Endodermal cell (in vitro differentiated cells): ENCODE results near the gene LRRC3B. TPM values are rescaled to one million over a fixed set of nuclear protein-coding genes. Genes with fewer than 3 reads are reported as not detected.

Source experiments
- DNase-seq: peaks from one replicate; pipeline ENCODE4 v3.0.0-alpha.2; 2017
- H3K27ac ChIP-seq: 2 replicates; pipeline ENCODE4 v1.5.1; 2013; ENCODE audit warnings: mild to moderate bottlenecking, low read depth, low read length, moderate library complexity
- H3K27me3 ChIP-seq: 2 replicates; pipeline ENCODE4 v1.6.1; 2013; ENCODE audit warnings: mild to moderate bottlenecking, low read length, moderate library complexity; ENCODE audit not compliant: insufficient read depth, control insufficient read depth, poor library complexity, severe bottlenecking
- H3K36me3 ChIP-seq: 2 replicates; pipeline ENCODE4 v1.7.0; 2013; ENCODE audit warnings: mild to moderate bottlenecking, low read length, moderate library complexity; ENCODE audit not compliant: control insufficient read depth, insufficient read depth
- H3K4me1 ChIP-seq: one replicate; pipeline ENCODE4 v1.7.0; 2013; ENCODE audit warnings: low read length; ENCODE audit not compliant: control insufficient read depth, insufficient read depth
- H3K4me3 ChIP-seq: 2 replicates; pipeline ENCODE4 v1.5.1; 2013; ENCODE audit warnings: mild to moderate bottlenecking, low read length, moderate library complexity
- H3K9ac ChIP-seq: 2 replicates; pipeline ENCODE4 v1.6.1; 2013; ENCODE audit warnings: mild to moderate bottlenecking, low read length, moderate library complexity; ENCODE audit not compliant: poor library complexity, severe bottlenecking; ENCODE audit errors: extremely low read depth
- H3K9me3 ChIP-seq: 2 replicates; pipeline ENCODE4 v1.6.1; 2013; ENCODE audit warnings: mild to moderate bottlenecking, low read length, moderate library complexity; ENCODE audit not compliant: control insufficient read depth
- H3K27ac Mint-ChIP-seq: 2 replicates; pipeline ENCODE4 v1.8.0; 2020; ENCODE audit warnings: mixed read lengths
- H3K27me3 Mint-ChIP-seq: 2 replicates; pipeline ENCODE4 v1.8.0; 2021; ENCODE audit warnings: mild to moderate bottlenecking, mixed read lengths; ENCODE audit not compliant: insufficient read depth
- H3K36me3 Mint-ChIP-seq: 2 replicates; pipeline ENCODE4 v1.8.0; 2020; ENCODE audit warnings: low read depth, mixed read lengths
- H3K4me1 Mint-ChIP-seq: 2 replicates; pipeline ENCODE4 v1.8.0; 2020; ENCODE audit warnings: mixed read lengths
- H3K4me3 Mint-ChIP-seq: 2 replicates; pipeline ENCODE4 v1.8.0; 2020; ENCODE audit warnings: mild to moderate bottlenecking, moderate library complexity, mixed read lengths
- H3K9me3 Mint-ChIP-seq: 2 replicates; pipeline ENCODE4 v1.8.0; 2020; ENCODE audit warnings: mild to moderate bottlenecking, mixed read lengths
- WGBS, 2 experiments: methylation state at CpG; one replicate each; pipeline versions ENCODE4 v1.1.5 to v1.1.7; 2013; ENCODE audit warnings: missing lambda C conversion rate in 2 of 2, mixed read lengths in 1 of 2; ENCODE audit not compliant: insufficient coverage in 1 of 2, insufficient read length in 1 of 2; 5-methylcytosine and 5-hydroxymethylcytosine counted together
- long read RNA-seq, 4 experiments: library from polyadenylated mRNA in 2 of 4; library from RNA in 1 of 4; library from capped mRNA in 1 of 4; stranded (forward) in 3 of 4; unstranded in 1 of 4; transcript quantifications; one replicate each; pipeline ENCODE4 v2.0.0, GENCODE V29; 2020 to 2021; ENCODE audit warnings: inconsistent platforms in 1 of 4
- polyA plus RNA-seq, 2 experiments: library from polyadenylated mRNA; stranded (reverse); fragments of 50-300 nt; gene quantifications; one replicate each; pipeline ENCODE4 v1.2.3, GENCODE V29; 2013
- total RNA-seq, 2 donors: library from RNA; stranded (reverse); fragmentation: NEBNext Ultra II Directional in 1 of 2; extraction: Animal tissue kit (Norgen Biotek cat#: 25700) in 1 of 2; gene quantifications; 2 replicates in 1 of 2; 3 replicates in 1 of 2; pipeline ENCODE4 v1.2.1, GENCODE V29; 2021
- TF ChIP-seq, protein P1 (sequence below): fragments of 200-600 bp; sonication (generic); conservative IDR thresholded peaks from 2 replicates; pipeline ENCODE4 v1.5.0; 2021; ENCODE audit warnings: antibody characterized with exemption, mild to moderate bottlenecking

The LRRC3B gene, protein sequence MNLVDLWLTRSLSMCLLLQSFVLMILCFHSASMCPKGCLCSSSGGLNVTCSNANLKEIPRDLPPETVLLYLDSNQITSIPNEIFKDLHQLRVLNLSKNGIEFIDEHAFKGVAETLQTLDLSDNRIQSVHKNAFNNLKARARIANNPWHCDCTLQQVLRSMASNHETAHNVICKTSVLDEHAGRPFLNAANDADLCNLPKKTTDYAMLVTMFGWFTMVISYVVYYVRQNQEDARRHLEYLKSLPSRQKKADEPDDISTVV
- under 1 TPM in 1 of 2 donors, not detected in 1; 0.26 TPM for total RNA-seq
- polyA plus RNA-seq (2013, experiment 1 of 2): 1.8 TPM
- 0.91 TPM for polyA plus RNA-seq (2013, experiment 2 of 2)
- long read RNA-seq, experiment 1: 0 reads
- long read RNA-seq, experiment 2: 0 reads
- long read RNA-seq, experiment 3, partial matches to known transcripts: 0 of 1 reads
- long read RNA-seq, experiment 3, other reads (novel, unspliced or antisense): 0 of 1 reads
- long read RNA-seq, experiment 4: 0 reads

- Histone ChIP-seq H3K9me3 (no peaks in the 10 kb centered on the region), H3K9ac (no peak within 1 kb of the TSS), H3K36me3 (no peaks in the 10 kb centered on the region), H3K27me3 (peaks cover 84% of the 10 kb centered on the region), H3K4me3 (peak within 1 kb of the TSS; percentile 84), H3K4me1 (peaks cover 3% of the 10 kb centered on the region), H3K27ac (no peak within 1 kb of the TSS)
- Mint-ChIP-seq H3K9me3 (no peaks in the 10 kb centered on the region), H3K27ac (no peak within 1 kb of the TSS), H3K27me3 (peaks cover 85% of the 10 kb centered on the region), H3K4me3 (peak within 1 kb of the TSS; percentile 64), H3K36me3 (no peaks in the 10 kb centered on the region), H3K4me1 (peaks cover 25% of the 10 kb centered on the region)
- TF ChIP-seq, protein P1, sequence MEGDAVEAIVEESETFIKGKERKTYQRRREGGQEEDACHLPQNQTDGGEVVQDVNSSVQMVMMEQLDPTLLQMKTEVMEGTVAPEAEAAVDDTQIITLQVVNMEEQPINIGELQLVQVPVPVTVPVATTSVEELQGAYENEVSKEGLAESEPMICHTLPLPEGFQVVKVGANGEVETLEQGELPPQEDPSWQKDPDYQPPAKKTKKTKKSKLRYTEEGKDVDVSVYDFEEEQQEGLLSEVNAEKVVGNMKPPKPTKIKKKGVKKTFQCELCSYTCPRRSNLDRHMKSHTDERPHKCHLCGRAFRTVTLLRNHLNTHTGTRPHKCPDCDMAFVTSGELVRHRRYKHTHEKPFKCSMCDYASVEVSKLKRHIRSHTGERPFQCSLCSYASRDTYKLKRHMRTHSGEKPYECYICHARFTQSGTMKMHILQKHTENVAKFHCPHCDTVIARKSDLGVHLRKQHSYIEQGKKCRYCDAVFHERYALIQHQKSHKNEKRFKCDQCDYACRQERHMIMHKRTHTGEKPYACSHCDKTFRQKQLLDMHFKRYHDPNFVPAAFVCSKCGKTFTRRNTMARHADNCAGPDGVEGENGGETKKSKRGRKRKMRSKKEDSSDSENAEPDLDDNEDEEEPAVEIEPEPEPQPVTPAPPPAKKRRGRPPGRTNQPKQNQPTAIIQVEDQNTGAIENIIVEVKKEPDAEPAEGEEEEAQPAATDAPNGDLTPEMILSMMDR: no peak
- peak; percentile 91 for DNase-seq
- 0 to 1% methylated on average over 20 to 72 of the region's 72 CpGs for WGBS, 2 experiments
Observed at GRCh38 chr3:26622621-26623418, at the start of gene LRRC3B. TSS of gene LRRC3B (plus strand) at chr3:26622772. CDS start at chr3:26709673, 86,901 bp downstream.

DNA sequence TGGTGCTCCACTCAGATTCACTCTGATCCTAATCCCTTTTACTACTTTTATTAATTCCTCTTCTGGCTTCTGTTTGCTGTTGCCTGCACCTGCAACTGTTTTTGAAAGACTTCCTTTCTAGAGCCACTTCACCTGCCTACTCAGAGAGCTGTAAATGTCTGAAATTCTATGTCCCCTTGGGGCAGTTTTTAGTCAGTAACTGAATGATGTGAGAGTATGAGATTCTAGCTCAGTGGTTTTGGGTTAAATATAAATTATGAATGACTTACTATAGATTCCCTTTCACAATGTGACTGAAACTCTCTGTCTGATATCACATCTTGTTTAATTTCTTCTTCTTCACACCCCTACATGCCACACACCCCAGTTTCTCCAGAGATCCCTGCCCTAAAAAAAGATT is 47.8 kb upstream of the LRRC3B start:
- Histone ChIP-seq H3K9ac (no peak overlapping the region), H3K4me3 (no peak overlapping the region), H3K4me1 (no peaks in the 10 kb centered on the region), H3K9me3 (no peaks in the 10 kb centered on the region), H3K27ac (no peak overlapping the region), H3K27me3 (no peaks in the 10 kb centered on the region), H3K36me3 (no peaks in the 10 kb centered on the region)
- Mint-ChIP-seq H3K27me3 (no peaks in the 10 kb centered on the region), H3K27ac (no peak overlapping the region), H3K36me3 (no peaks in the 10 kb centered on the region), H3K9me3 (peaks cover 1% of the 10 kb centered on the region), H3K4me3 (no peak overlapping the region), H3K4me1 (peaks cover 3% of the 10 kb centered on the region)
- TF ChIP-seq, protein P1: no peak
- no peak for DNase-seq

DNA sequence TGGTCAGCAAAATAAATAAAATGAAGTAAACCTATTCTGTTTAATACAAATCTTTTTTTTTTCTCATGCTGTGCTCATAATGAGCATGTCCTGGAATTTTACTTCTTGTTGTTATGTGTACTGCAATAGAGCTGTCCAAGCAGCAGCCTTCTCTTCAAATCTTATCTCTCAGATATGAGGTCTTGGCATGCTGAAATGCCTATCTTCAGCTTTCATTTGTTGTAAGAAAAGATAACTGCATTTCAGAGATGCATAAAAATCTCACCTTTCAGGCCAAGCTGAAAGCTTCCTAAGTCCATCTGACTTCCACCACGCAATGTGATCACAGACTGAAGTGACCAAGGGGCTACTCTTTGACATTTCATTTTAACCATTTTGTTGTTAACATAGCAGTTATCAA is 43.5 kb upstream of the LRRC3B start:
- Histone ChIP-seq H3K4me3 (no peak overlapping the region), H3K9ac (no peak overlapping the region), H3K9me3 (no peaks in the 10 kb centered on the region), H3K36me3 (no peaks in the 10 kb centered on the region), H3K27me3 (no peaks in the 10 kb centered on the region), H3K4me1 (no peaks in the 10 kb centered on the region), H3K27ac (no peak overlapping the region)
- H3K27ac Mint-ChIP-seq: no peak overlapping the region
- peaks cover 1% of the 10 kb centered on the region for H3K27me3 Mint-ChIP-seq
- peaks cover 3% of the 10 kb centered on the region for H3K4me1 Mint-ChIP-seq
- no peaks in the 10 kb centered on the region for H3K36me3 Mint-ChIP-seq
- no peak overlapping the region for H3K4me3 Mint-ChIP-seq
- H3K9me3 Mint-ChIP-seq: no peaks in the 10 kb centered on the region
- WGBS, 2 experiments: 80% methylated on average over 1 of the region's 1 CpG
- no peak for DNase-seq
- TF ChIP-seq, protein P1: no peak
